GM12873 (cell line): ENCODE measurements around the gene AGPAT3.

ENCODE experiments used
- TF ChIP-seq, protein P1 (sequence below): IDR thresholded peaks from 2 replicates; pipeline ENCODE4 v1.5.1; 2012; ENCODE audit warnings: low read depth, mild to moderate bottlenecking, moderate library complexity, low read length, control low read depth; ENCODE audit not compliant: insufficient read depth; ENCODE audit errors: missing control alignments

The AGPAT3 gene

DNA sequence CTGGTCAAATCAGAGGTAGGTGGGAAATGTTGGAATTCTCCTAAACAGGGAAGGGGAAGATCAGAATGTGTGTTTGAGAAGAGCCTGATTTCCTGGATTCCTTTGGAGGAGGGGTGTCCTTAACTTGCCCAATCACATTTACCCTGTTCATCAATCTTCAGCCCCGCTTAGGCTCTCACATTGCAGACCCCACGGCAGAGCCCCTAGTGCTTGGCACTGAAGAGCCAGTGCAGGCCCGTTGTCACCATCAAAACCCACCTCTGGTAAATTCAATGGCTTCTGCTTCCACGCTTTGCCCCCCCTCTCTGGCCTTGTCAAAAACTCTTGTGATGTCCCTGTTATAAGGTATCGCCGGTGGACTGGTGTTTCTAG is 2.3 kb downstream of the AGPAT3 start:
- TF ChIP-seq, protein P1, sequence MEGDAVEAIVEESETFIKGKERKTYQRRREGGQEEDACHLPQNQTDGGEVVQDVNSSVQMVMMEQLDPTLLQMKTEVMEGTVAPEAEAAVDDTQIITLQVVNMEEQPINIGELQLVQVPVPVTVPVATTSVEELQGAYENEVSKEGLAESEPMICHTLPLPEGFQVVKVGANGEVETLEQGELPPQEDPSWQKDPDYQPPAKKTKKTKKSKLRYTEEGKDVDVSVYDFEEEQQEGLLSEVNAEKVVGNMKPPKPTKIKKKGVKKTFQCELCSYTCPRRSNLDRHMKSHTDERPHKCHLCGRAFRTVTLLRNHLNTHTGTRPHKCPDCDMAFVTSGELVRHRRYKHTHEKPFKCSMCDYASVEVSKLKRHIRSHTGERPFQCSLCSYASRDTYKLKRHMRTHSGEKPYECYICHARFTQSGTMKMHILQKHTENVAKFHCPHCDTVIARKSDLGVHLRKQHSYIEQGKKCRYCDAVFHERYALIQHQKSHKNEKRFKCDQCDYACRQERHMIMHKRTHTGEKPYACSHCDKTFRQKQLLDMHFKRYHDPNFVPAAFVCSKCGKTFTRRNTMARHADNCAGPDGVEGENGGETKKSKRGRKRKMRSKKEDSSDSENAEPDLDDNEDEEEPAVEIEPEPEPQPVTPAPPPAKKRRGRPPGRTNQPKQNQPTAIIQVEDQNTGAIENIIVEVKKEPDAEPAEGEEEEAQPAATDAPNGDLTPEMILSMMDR = no peak

DNA sequence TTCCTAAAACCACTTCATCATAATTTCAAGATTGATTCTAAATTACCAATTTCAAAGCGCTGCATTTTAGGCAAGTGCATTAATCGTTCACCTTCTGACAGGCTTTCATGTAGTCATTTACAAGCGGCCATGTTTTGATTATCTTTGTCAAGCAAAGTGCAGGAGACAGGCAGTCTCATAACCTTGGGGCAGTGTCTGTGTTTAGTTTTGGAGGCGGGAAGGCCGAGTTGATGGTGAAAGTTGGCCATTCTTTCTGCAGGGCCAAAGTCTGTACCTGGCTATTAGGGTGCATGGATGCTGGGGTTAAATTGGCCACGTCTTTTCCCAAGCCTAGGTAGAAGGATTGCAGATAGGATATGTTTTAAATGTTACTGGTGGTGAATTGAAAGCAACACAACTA is 2.9 kb downstream of the AGPAT3 start:
- TF ChIP-seq, protein P1 = no peak

DNA sequence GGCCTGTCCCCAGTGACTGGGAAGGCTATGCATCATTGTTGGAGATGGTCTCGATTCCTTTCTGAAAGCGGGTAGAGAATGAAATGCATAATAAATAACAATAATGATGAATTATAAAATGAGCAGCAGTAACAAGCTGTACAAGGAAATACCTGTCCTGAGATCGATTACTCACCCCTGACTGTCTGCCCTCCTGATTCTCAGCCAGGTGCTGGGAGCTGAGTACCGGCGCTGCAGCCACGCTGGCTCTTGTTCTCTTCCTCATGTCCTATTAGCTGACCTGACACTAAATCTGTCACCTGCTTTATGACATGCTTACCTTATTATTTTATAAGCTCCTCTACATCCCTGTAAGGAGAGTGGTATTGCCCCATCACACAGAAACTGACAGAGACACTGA is 3.4 kb downstream of the AGPAT3 start:
- TF ChIP-seq, protein P1 = no peak

DNA sequence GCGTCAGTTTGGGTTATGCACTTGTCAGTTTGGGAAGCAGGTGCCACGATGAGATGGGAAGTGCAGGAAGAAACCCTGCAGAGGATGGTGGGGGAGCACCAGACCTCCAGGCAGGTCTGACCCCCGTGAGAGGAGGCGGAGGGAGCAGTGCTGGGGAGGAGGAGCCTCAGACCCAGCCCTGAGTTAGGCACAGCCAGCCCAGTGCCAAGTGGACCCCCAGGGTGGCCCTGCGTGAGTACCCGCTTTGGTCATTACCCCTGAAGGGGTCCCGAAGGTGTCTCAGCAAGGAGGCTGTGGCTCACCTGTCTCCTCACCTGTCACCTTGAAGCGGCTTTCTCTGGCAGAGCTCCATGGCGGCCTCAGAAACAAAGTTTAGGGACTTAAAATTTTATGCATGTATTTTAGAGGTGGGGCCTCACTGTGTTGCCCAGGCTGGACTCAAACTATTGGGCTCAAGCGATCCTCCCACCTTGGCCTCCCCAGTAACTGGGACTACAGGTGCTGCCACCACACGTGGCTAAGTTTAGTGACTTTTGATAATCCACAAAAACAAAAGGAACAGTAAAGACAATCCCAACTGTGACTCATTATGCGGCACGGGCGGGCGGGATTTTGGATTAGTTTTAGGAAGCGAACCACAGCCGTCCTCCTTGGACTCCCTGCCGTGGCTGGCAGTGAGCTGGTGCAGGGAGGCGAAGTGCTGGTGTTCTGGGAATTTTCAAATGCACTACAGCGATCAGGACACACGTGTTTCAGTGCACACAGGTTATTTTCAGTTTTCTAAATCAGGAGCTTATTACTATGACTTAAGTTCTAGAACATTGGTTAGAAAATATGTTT is 4.7 kb downstream of the AGPAT3 start:
- TF ChIP-seq, protein P1 = no peak

DNA sequence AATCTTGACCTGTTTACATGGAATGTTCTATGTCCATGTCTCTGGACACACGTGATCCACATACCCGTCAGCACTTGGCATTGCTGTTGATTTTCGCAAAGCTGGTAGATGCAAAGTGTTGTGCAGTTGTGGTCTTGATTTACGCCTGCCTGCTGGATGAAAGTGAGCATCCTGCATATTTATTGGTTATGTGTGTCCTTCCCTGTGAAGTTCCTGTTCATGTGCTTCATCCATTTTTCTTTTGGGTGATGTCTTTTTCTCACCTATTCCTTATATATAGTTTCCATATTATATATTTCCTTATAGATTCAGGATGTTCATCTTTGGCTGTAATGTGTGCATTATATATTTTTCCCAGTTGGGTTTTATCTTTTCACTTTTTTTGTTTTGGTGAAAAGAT is 6.5 kb downstream of the AGPAT3 start:
- TF ChIP-seq, protein P1 = no peak

DNA sequence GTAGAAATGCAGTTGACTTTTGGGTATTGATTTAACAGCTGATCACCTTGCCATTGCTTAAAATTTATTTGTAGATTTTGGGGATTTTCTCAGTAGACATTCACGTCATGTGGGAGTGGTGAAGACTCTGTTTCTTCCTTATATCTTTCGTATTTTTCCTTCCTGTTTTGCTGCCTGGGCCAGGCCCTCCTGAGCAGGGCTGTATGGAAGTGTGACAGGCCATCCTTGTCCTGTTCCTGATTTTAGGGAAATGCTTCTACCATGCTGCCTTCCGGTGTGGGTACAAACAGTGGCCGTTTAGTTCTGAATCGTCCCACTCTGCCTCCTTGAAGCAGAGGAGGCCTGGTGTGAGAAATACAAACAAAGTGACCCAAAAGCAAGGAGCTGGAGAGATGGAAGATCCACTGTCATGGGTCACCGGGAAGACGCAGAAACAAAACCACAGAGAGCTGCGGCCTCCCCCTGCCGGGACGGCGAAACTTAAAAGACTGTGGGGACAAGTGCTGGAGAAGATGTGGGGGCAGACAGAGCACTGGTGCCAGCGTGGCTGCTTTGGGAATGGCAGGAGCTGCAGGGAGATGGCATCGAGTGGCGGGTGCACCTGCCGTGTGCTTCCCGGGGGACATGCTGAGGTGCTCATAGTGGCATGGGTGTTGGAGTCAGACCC is 7.6 kb downstream of the AGPAT3 start:
- TF ChIP-seq, protein P1 = no peak

DNA sequence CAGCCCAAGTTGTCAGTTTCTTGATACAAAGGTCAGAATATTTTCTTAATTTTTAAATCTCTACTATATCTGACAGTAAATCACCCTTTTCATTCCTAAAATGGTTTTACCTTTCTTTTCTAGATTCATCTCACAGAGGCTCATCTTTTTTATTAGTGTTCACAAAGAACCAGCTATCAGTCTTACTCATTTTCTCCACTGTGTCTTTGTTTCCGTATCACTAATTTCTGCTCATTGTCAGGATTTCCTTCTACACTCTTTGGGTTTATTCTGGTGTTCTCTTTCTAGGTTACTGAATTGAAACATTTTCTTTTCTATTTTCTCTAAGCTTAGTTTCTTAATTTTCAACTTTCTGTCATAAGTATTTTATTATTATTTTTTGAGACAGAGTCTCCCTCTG is 8.7 kb downstream of the AGPAT3 start:
- TF ChIP-seq, protein P1 = no peak
